ENCODE data around the gene RUFY1. TPM values are rescaled to one million over a fixed set of nuclear protein-coding genes. Genes with fewer than 3 reads are reported as not detected.
"Not testable (repeated sequence)": the region's sequence is repeated elsewhere in the genome, so short reads cannot be mapped to it uniquely, and the experiment has no call there.

The RUFY1 gene
- total RNA-seq, 1 experiment from 2014 or later = 41.4 TPM

GRCh38 chr5:179542170-179542569 lies 8.2 kb upstream of the RUFY1 start:
- no peak overlapping the region for H3K27ac ChIP-seq (ENCODE audit: low read depth, low read length, poor library complexity, severe bottlenecking)
- BruUV-seq (replicated peaks) = no TSS peak
- H3K4me1 ChIP-seq (ENCODE audit: insufficient read depth, low read length, poor library complexity, severe bottlenecking) = no peaks in the 10 kb centered on the region
- intact Hi-C loops (cut with micrococcal nuclease; ENCODE audit: unreplicated experiment) = no loop called here
- ChIA-PET CTCF (no interaction called here), POLR2A (ENCODE audit: low non-redundant PET) (no interaction called here)
- no peak overlapping the region for H3K4me3 ChIP-seq (ENCODE audit: low read depth, low read length, poor library complexity, severe bottlenecking)
- H3K36me3 ChIP-seq (ENCODE audit: insufficient read depth, low read length, poor library complexity, severe bottlenecking) = no peaks in the 10 kb centered on the region
- TF ChIP-seq EZH2 (IDR thresholded peaks at IDR 0.05; ENCODE audit: borderline replicate concordance, low read depth, low read length, poor library complexity, severe bottlenecking) (no peak), CTCF (conservative IDR thresholded peaks at IDR 0.05; ENCODE audit: low read depth, low read length) (no peak)
- no peaks in the 10 kb centered on the region for H3K9me3 ChIP-seq (ENCODE audit: low read depth, low read length, poor library complexity, severe bottlenecking)
- no peak for DNase-seq (ENCODE audit: low spot score)
- H3K27me3 ChIP-seq (replicated peaks; ENCODE audit: insufficient read depth, low read depth, low read length, poor library complexity) = no peaks in the 10 kb centered on the region

- BruUV-seq (replicated peaks); H3K4me3 ChIP-seq (ENCODE audit: low read depth, low read length, poor library complexity, severe bottlenecking); H3K27ac ChIP-seq (ENCODE audit: low read depth, low read length, poor library complexity, severe bottlenecking); intact Hi-C loops (cut with micrococcal nuclease; ENCODE audit: unreplicated experiment); H3K36me3 ChIP-seq (ENCODE audit: insufficient read depth, low read length, poor library complexity, severe bottlenecking); POLR2A ChIA-PET (ENCODE audit: low non-redundant PET); H3K9me3 ChIP-seq (ENCODE audit: low read depth, low read length, poor library complexity, severe bottlenecking); CTCF ChIA-PET; H3K27me3 ChIP-seq (replicated peaks; ENCODE audit: insufficient read depth, low read depth, low read length, poor library complexity); H3K4me1 ChIP-seq (ENCODE audit: insufficient read depth, low read length, poor library complexity, severe bottlenecking); DNase-seq (ENCODE audit: low spot score): not testable (repeated sequence)
These were observed 7.1 kb upstream of the RUFY1 start for GRCh38 chr5:179543275-179543674.

GRCh38 chr5:179553006-179553405 lies 2.7 kb downstream of the RUFY1 start:
- DNase-seq (ENCODE audit: low spot score) = no peak
- Histone ChIP-seq H3K36me3 (ENCODE audit: insufficient read depth, low read length, poor library complexity, severe bottlenecking) (no peaks in the 10 kb centered on the region), H3K9me3 (ENCODE audit: low read depth, low read length, poor library complexity, severe bottlenecking) (no peaks in the 10 kb centered on the region), H3K27me3 (replicated peaks; ENCODE audit: insufficient read depth, low read depth, low read length, poor library complexity) (no peaks in the 10 kb centered on the region), H3K4me1 (ENCODE audit: insufficient read depth, low read length, poor library complexity, severe bottlenecking) (peaks cover 8% of the 10 kb centered on the region), H3K4me3 (ENCODE audit: low read depth, low read length, poor library complexity, severe bottlenecking) (no peak overlapping the region), H3K27ac (ENCODE audit: low read depth, low read length, poor library complexity, severe bottlenecking) (no peak overlapping the region)
- CTCF ChIA-PET = no interaction called here
- no TSS peak for BruUV-seq (replicated peaks)
- TF ChIP-seq EZH2 (IDR thresholded peaks at IDR 0.05; ENCODE audit: borderline replicate concordance, low read depth, low read length, poor library complexity, severe bottlenecking) (no peak), CTCF (conservative IDR thresholded peaks at IDR 0.05; ENCODE audit: low read depth, low read length) (no peak)
- intact Hi-C loops (cut with micrococcal nuclease; ENCODE audit: unreplicated experiment) = no loop called here
- POLR2A ChIA-PET (ENCODE audit: low non-redundant PET) = no interaction called here

- H3K36me3 ChIP-seq (ENCODE audit: insufficient read depth, low read length, poor library complexity, severe bottlenecking) = no peaks in the 10 kb centered on the region
- no TSS peak for BruUV-seq (replicated peaks)
- no peak for DNase-seq (ENCODE audit: low spot score)
- intact Hi-C loops (cut with micrococcal nuclease; ENCODE audit: unreplicated experiment) = no loop called here
- no peaks in the 10 kb centered on the region for H3K9me3 ChIP-seq (ENCODE audit: low read depth, low read length, poor library complexity, severe bottlenecking)
- H3K27ac ChIP-seq (ENCODE audit: low read depth, low read length, poor library complexity, severe bottlenecking) = no peak overlapping the region
- no peaks in the 10 kb centered on the region for H3K27me3 ChIP-seq (replicated peaks; ENCODE audit: insufficient read depth, low read depth, low read length, poor library complexity)
- CTCF ChIA-PET = no interaction called here
- H3K4me1 ChIP-seq (ENCODE audit: insufficient read depth, low read length, poor library complexity, severe bottlenecking) = peaks cover 8% of the 10 kb centered on the region
- H3K4me3 ChIP-seq (ENCODE audit: low read depth, low read length, poor library complexity, severe bottlenecking) = no peak overlapping the region
- POLR2A ChIA-PET (ENCODE audit: low non-redundant PET) = no interaction called here
- TF ChIP-seq CTCF (conservative IDR thresholded peaks at IDR 0.05; ENCODE audit: low read depth, low read length) (no peak), EZH2 (IDR thresholded peaks at IDR 0.05; ENCODE audit: borderline replicate concordance, low read depth, low read length, poor library complexity, severe bottlenecking) (no peak)
These were observed 3.5 kb downstream of the RUFY1 start for GRCh38 chr5:179553875-179554274.

All from A673 (cell line).